Panc1 (cell line): ENCODE data around the gene FRY.

Experiments
- CTCF ChIP-seq: fragments of 450-650 bp; IDR thresholded peaks from 2 replicates; pipeline ENCODE4 v1.5.1; 2017; ENCODE audit warnings: mild to moderate bottlenecking
- POLR2AphosphoS5 ChIP-seq: IDR thresholded peaks from 2 replicates; pipeline ENCODE4 v1.6.1; 2012; ENCODE audit warnings: mild to moderate bottlenecking, low read depth, low read length, moderate library complexity
- REST ChIP-seq, 2 experiments: IDR thresholded peaks; 2 replicates each; pipeline ENCODE4 v1.6.1; 2011 to 2012; ENCODE audit warnings: low read depth in 2 of 2, control low read depth in 1 of 2, low read length in 1 of 2, mild to moderate bottlenecking in 1 of 2, moderate library complexity in 1 of 2; ENCODE audit not compliant: insufficient read depth in 1 of 2
- SIN3A ChIP-seq: IDR thresholded peaks from 2 replicates; pipeline ENCODE4 v1.6.1; 2012; ENCODE audit warnings: low read depth, mild to moderate bottlenecking, low read length, moderate library complexity, borderline replicate concordance; ENCODE audit not compliant: insufficient read depth

- TF ChIP-seq SIN3A (no peak), POLR2AphosphoS5 (no peak), CTCF (no peak), REST (IDR thresholded peaks at IDR 0.05; ENCODE audit: insufficient read depth in 1 of 2, low read depth in 2 of 2, low read length in 1 of 2) (no peak)
These were observed 286.3 kb downstream of the FRY start for GRCh38 chr13:32317716-32318465.
